MCF 10A (cell line): Measurements from ENCODE around the gene C4orf46. TPM values are rescaled to one million over a fixed set of nuclear protein-coding genes. Genes with fewer than 3 reads are reported as not detected.
"Not testable (repeated sequence)": the region's sequence is repeated elsewhere in the genome, so short reads cannot be mapped to it uniquely, and the experiment has no call there.

ENCODE experiments used
- BruUV-seq: library from RNA; stranded (reverse); fragments of 400-500 nt; replicated peaks from 2 replicates; lab custom pipeline; 2021; lab: Mats Ljungman, UMichigan
- CTCF ChIA-PET: fragments of 300-600 bp; sonication (Branson Sonifier 250); formaldehyde crosslinking; extraction: SDS; loops from one replicate; lab custom pipeline; 2021; ENCODE audit warnings: antibody characterized with exemption, inconsistent platforms; lab: Yijun Ruan, JAX
- POLR2A ChIA-PET: fragments of 300-600, 350-650 bp; sonication (Branson Sonifier 250); formaldehyde crosslinking; extraction: SDS; loops from one replicate; lab custom pipeline; 2020; ENCODE audit warnings: antibody characterized with exemption, inconsistent platforms; lab: Yijun Ruan, JAX
- DNase-seq: peaks from one replicate; pipeline ENCODE4 v3.0.0-alpha.2; 2018; ENCODE audit not compliant: unreplicated experiment
- H3K27ac Mint-ChIP-seq: one replicate; pipeline ENCODE4 v1.8.0; 2022; ENCODE audit warnings: mild to moderate bottlenecking, low read depth, mixed read lengths; ENCODE audit not compliant: unreplicated experiment
- H3K27me3 Mint-ChIP-seq: one replicate; pipeline ENCODE4 v1.8.0; 2022; ENCODE audit warnings: mixed read lengths; ENCODE audit not compliant: insufficient read depth, unreplicated experiment
- H3K36me3 Mint-ChIP-seq: one replicate; pipeline ENCODE4 v1.8.0; 2022; ENCODE audit warnings: mild to moderate bottlenecking, moderate library complexity, mixed read lengths; ENCODE audit not compliant: insufficient read depth, unreplicated experiment
- H3K4me1 Mint-ChIP-seq: one replicate; pipeline ENCODE4 v1.8.0; 2022; ENCODE audit warnings: mixed read lengths; ENCODE audit not compliant: insufficient read depth, unreplicated experiment
- H3K4me3 Mint-ChIP-seq: one replicate; pipeline ENCODE4 v1.8.0; 2022; ENCODE audit warnings: mild to moderate bottlenecking, moderate library complexity, mixed read lengths; ENCODE audit not compliant: unreplicated experiment
- H3K9me3 Mint-ChIP-seq: one replicate; pipeline ENCODE4 v1.8.0; 2022; ENCODE audit warnings: mixed read lengths; ENCODE audit not compliant: unreplicated experiment
- CTCF ChIP-seq: fragments of 200-600 bp; IDR thresholded peaks from one replicate; pipeline ENCODE4 v1.8.0; 2022; ENCODE audit warnings: antibody characterized with exemption, mild to moderate bottlenecking; ENCODE audit not compliant: unreplicated experiment
- intact Hi-C: fragments of 100-400 bp; cut with micrococcal nuclease; formaldehyde crosslinking; loops from 2 replicates; pipeline ENCODE4 v1.14.1; 2022
- total RNA-seq: library from RNA; stranded (reverse); gene quantifications from 2 replicates; pipeline ENCODE4 v1.2.3, GENCODE V29; 2022

Gene C4orf46
- total RNA-seq, 1 experiment from 2014 or later, result 7.0 TPM

GRCh38 chr4:158667651-158668198 is 4.0 kb downstream of the C4orf46 start:
- ChIA-PET CTCF (interaction anchor here (0.6 to 2.3 kb wide), 5 partner anchors 11 to 424 kb away, joined by 3 to 10 read pairs (median 4); no protein-coding TSS in a partner anchor), POLR2A (interaction anchor here (0.7 to 1.4 kb wide), 2 partner anchors 12 to 42 kb away, joined by 3 read pairs; no protein-coding TSS in a partner anchor)
- no TSS peak for BruUV-seq
- Mint-ChIP-seq H3K27ac (no peak overlapping the region), H3K36me3 (peaks cover 8% of the 10 kb centered on the region), H3K4me1 (peaks cover 8% of the 10 kb centered on the region), H3K9me3 (no peaks in the 10 kb centered on the region), H3K4me3 (no peak overlapping the region), H3K27me3 (no peaks in the 10 kb centered on the region)
- intact Hi-C loops, result no loop called here
- peak; percentile 61 for TF ChIP-seq CTCF
- DNase-seq, result peak; percentile 58

GRCh38 chr4:158666892-158667291 is 4.8 kb downstream of the C4orf46 start:
- intact Hi-C loops, result no loop called here
- CTCF ChIA-PET, result interaction anchor here (0.6 to 2.3 kb wide), 3 partner anchors 24 to 423 kb away, joined by 3 to 10 read pairs (median 3); no protein-coding TSS in a partner anchor
- no peak for TF ChIP-seq CTCF
- no peaks in the 10 kb centered on the region for H3K9me3 Mint-ChIP-seq
- no peak overlapping the region for H3K27ac Mint-ChIP-seq
- peaks cover 8% of the 10 kb centered on the region for H3K4me1 Mint-ChIP-seq
- no TSS peak for BruUV-seq
- H3K4me3 Mint-ChIP-seq, result no peak overlapping the region
- peaks cover 4% of the 10 kb centered on the region for H3K36me3 Mint-ChIP-seq
- no peak for DNase-seq
- H3K27me3 Mint-ChIP-seq, result no peaks in the 10 kb centered on the region
- POLR2A ChIA-PET, result interaction anchor here (1.4 kb wide), 1 partner anchor 11 kb away, joined by 3 read pairs; no protein-coding TSS in a partner anchor

- Mint-ChIP-seq H3K4me3 (no peak overlapping the region), H3K27ac (no peak overlapping the region), H3K36me3 (peaks cover 4% of the 10 kb centered on the region), H3K9me3 (no peaks in the 10 kb centered on the region), H3K27me3 (no peaks in the 10 kb centered on the region), H3K4me1 (no peaks in the 10 kb centered on the region)
- intact Hi-C loops, result no loop called here
- TF ChIP-seq CTCF, result no peak
- BruUV-seq, result no TSS peak
- ChIA-PET CTCF (interaction anchor here (0.7 to 1.1 kb wide), 3 partner anchors 9 to 537 kb away, joined by 3 to 5 read pairs (median 3); no protein-coding TSS in a partner anchor), POLR2A (no interaction called here)
- DNase-seq, result no peak
These were observed 6.9 kb downstream of the C4orf46 start for GRCh38 chr4:158664806-158665205.

- CTCF ChIA-PET, H3K9me3 Mint-ChIP-seq, H3K27ac Mint-ChIP-seq, BruUV-seq, H3K4me3 Mint-ChIP-seq, POLR2A ChIA-PET, intact Hi-C loops, H3K4me1 Mint-ChIP-seq, H3K27me3 Mint-ChIP-seq, DNase-seq, H3K36me3 Mint-ChIP-seq: not testable (repeated sequence)
These were observed 7.7 kb downstream of the C4orf46 start for GRCh38 chr4:158663707-158664625.

GRCh38 chr4:158663255-158663654 is 8.4 kb downstream of the C4orf46 start:
- BruUV-seq, H3K36me3 Mint-ChIP-seq, H3K27me3 Mint-ChIP-seq, intact Hi-C loops, H3K9me3 Mint-ChIP-seq, CTCF ChIA-PET, H3K4me1 Mint-ChIP-seq, DNase-seq, H3K4me3 Mint-ChIP-seq, H3K27ac Mint-ChIP-seq: not testable (repeated sequence)
- POLR2A ChIA-PET, result interaction anchor here (1.5 kb wide), 1 partner anchor 12 kb away, joined by 3 read pairs; no protein-coding TSS in a partner anchor
